GM21737 (cell line): ENCODE data around the gene CBARP.

ENCODE experiments used
- ATAC-seq: cut with Tn5 transposase; IDR thresholded peaks from one replicate; pipeline ENCODE4 v1.9.1; 2021; ENCODE audit warnings: mild to moderate bottlenecking, moderate library complexity; ENCODE audit not compliant: unreplicated experiment

Gene CBARP

DNA sequence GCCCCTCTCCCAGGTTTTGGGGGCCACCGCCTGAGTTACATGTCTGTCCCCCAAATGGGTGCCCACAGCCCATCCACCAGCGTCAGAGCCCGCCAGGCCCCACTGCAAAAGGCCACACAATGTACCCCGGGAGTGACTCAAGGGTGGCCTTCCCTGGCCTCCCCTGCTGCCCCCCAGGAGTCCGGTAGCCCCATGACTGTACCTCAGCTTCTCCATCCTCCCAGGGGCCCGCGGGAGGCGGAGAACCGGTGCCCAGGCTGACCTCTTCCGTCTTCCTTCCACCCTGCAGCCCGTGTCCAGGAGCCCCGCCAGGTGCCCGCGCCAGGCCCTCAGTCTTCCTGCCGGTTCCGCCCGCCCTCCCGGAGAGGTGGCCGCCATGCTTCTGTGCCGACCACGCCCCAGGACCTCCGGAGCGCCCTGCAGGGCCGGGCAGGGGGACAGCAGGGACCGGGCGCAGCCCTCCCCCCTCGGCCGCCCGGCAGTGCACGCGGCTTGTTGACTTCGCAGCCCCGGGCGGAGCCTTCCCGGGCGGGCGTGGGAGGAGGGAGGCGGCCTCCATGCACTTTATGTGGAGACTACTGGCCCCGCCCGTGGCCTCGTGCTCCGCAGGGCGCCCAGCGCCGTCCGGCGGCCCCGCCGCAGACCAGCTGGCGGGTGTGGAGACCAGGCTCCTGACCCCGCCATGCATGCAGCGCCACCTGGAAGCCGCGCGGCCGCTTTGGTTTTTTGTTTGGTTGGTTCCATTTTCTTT is 10.3 kb downstream of the CBARP start:
- no peak for ATAC-seq

DNA sequence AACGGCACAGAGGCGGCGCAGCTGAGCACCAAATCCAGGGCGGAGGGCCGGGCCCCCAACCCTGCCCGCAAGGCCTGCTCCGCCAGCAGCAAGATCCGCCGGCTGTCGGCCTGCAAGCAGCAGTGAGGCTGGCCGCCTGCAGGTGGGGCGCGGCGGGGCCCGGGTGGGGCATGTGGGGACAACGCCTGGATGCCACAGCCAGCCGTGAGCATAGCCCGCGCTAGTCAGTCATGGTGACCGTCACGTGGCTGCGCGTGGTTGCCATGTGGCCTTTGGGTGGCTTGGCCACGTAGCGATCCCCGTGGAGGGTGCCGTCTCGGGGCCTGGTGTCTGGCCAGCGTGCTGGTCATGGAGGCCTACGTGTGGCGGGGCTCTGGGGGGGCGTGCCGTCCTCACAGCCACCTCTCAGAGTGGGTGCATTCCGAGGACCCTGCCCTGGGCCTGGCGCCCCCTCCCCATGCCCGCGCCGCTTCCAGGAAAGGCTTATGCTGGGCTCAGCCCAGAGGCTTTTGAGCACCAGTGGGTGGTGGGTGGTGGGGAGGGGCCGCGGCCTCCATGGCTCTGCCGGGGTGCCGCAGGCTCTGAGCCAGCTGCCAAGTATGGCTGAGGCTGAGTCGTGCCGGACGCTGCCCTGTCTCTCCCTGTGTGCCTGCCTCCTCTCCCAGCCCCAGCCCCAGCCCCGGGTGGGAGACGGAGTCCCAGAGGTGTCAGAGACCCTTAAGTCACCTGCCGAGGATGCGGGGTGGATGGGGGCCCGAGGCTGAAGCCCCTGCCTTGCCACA is 11.1 kb downstream of the CBARP start:
- ATAC-seq, result no peak

DNA sequence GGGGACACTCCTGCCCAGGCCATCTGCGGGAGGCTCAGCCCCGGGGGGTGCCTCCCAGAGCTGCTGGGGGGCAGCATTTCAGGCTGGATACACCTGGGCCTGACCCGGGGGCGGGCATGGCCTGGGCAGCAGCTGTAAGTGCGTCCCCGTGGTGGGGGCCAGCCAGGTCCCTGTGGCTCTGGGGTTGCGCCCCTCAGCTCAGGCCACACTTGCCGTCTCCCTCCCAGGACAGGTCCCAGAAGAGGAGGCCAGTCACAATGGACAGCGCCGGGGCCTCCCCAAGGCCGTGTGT is 11.6 kb downstream of the CBARP start:
- no peak for ATAC-seq

- ATAC-seq, result no peak
These were observed 12.2 kb downstream of the CBARP start for GRCh38 chr19:1225440-1226226.

DNA sequence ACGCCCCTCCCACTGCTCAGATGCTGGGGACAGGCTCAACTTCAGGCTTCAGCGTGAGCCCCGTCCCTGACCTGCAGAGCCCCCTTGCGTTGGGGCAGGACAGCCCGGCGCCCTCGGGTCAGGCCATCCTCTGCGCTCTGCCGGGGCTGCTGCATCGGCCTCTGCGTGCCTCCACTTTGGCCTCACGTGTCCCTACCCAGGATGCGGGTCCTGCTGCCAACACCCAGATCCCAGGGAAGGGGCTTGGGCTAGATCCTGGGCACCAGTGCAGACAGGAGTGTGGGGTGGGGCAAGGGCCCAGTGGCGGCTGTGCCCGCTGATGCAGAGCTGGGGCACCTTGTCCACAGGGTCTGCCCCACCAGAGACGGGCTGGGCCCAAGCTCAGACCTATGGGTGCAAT is 13.0 kb downstream of the CBARP start:
- ATAC-seq, result no peak

- no peak for ATAC-seq
These were observed 13.6 kb downstream of the CBARP start for GRCh38 chr19:1224047-1224825.

- ATAC-seq, result no peak
These were observed 14.6 kb downstream of the CBARP start for GRCh38 chr19:1223018-1223855.

DNA sequence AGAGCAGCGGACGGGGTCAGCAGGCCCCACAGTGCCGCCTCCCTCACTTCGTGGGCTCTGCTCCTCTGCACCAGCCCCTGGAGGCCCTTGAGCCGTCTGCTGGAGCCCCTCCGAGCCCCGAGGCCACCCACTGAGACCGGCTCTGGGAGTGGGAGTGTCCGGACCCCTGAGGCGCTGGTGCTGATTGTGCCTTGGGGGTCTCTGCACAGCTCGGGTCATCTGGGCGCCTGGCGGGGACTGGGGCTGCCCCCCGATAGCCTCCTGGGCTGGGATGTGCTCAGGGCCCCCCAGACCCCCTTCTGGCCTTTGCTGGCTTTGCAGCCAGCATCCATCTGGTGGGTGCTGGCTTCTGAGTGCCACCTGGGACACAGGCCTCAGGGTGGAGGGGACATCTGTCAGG is 15.4 kb downstream of the CBARP start:
- ATAC-seq, result no peak

- ATAC-seq, result no peak
These were observed 15.9 kb downstream of the CBARP start for GRCh38 chr19:1221904-1222255.

- ATAC-seq, result no peak
These were observed 16.6 kb downstream of the CBARP start for GRCh38 chr19:1220976-1221903.

DNA sequence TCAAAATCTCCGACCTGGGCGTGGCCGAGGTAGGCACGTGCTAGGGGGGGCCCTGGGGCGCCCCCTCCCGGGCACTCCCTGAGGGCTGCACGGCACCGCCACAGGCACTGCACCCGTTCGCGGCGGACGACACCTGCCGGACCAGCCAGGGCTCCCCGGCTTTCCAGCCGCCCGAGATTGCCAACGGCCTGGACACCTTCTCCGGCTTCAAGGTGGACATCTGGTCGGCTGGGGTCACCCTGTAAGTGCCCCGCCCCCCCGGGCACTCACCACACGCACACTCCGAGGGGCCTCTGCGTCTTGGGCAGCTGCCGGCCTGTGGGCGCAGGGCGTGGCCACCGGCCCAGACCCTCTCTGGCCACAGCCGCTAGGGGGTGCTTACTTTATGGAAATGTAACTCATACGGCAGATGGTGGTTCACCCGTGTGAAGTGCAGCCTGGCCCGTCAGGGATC is 17.3 kb downstream of the CBARP start:
- ATAC-seq, result no peak

DNA sequence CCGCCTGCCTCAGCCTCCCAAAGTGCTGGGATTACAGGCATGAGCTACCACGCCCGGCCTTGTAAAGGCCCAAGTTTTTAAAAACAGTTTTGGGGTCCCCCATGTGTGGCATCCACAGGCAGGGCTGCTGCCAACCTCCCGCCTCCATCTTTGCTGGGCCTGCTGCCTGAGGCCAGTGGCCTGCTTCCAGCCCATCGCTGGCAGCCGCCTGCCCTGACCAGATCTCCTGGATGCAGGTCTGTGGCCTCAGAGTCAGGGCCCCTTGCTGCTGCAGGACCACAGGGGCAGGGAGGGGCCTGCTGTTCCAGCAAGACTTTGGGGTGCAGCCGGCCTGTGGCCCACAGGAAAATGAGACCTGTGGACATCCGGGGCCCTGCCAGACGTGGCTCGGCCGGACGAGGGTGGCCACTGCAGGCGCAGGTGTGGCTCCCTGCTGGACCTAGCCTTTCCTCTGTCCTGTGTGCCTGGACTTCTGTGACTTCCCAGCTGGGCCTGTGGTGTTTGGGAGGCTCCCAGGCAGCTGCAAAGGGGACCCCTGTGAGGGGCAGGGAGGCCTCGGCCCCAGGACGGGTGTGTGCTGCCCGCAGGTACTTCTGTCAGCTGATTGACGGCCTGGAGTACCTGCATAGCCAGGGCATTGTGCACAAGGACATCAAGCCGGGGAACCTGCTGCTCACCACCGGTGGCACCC is 17.9 kb downstream of the CBARP start:
- ATAC-seq, result no peak

GRCh38 chr19:1218751-1219567 is 18.8 kb downstream of the CBARP start:
- ATAC-seq, result no peak

DNA sequence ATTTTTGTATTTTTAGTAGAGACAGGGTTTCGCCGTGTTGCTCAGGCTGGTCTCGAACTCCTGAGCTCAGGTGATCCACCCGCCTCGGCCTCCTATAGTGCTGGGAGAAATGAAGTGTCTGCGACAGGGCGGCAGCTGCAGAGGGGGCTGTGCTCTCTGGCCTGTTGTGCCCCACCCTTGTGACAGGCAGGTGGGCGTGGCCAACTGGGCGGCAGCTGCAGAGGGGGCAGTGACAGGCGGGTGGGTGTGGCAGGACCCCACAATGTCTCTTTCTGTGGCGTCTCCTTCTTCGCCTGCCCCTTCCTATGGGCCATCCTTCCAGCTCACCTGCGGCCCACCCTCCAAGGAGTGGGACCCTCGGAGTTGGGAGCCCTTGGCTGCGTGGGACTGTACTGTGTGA is 20.4 kb downstream of the CBARP start:
- ATAC-seq, result no peak

GRCh38 chr19:1216756-1217155 is 21.0 kb downstream of the CBARP start:
- ATAC-seq, result no peak

GRCh38 chr19:1214862-1215731 is 22.7 kb downstream of the CBARP start:
- no peak for ATAC-seq
